ENCODE data around the gene DPH6. TPM values are rescaled to one million over a fixed set of nuclear protein-coding genes. Genes with fewer than 3 reads are reported as not detected.
"Not testable (repeated sequence)": the region's sequence is repeated elsewhere in the genome, so short reads cannot be mapped to it uniquely, and the experiment has no call there.

The DPH6 gene
- total RNA-seq, 1 experiment from 2014 or later, result 22.1 TPM

GRCh38 chr15:35430301-35430700 is 115.7 kb downstream of the DPH6 start:
- Histone ChIP-seq H3K4me1 (replicated peaks) (peaks cover 9% of the 10 kb centered on the region; the same call in 1 of the 2 replicates), H3K36me3 (no peaks in the 10 kb centered on the region), H3K27me3 (replicated peaks) (no peaks in the 10 kb centered on the region), H3K4me3 (no peak overlapping the region), H3K27ac (no peak overlapping the region), H3K9me3 (replicated peaks) (no peaks in the 10 kb centered on the region)
- no peak for DNase-seq (ENCODE audit: low read depth in 1 of 2, low spot score in 2 of 2)

GRCh38 chr15:35427496-35427895 is 118.5 kb downstream of the DPH6 start:
- Histone ChIP-seq H3K4me3 (no peak overlapping the region), H3K27me3 (replicated peaks) (no peaks in the 10 kb centered on the region), H3K36me3 (no peaks in the 10 kb centered on the region), H3K27ac (no peak overlapping the region; the same call in 1 of the 2 replicates), H3K4me1 (replicated peaks) (peaks cover 9% of the 10 kb centered on the region; the same call in 1 of the 2 replicates), H3K9me3 (replicated peaks) (no peaks in the 10 kb centered on the region)
- DNase-seq (ENCODE audit: low read depth in 1 of 2, low spot score in 2 of 2), result no peak

GRCh38 chr15:35427091-35427490 is 118.9 kb downstream of the DPH6 start:
- H3K27ac ChIP-seq, result peak overlapping the region; percentile 47
- peaks cover 9% of the 10 kb centered on the region; the same call in 1 of the 2 replicates for H3K4me1 ChIP-seq (replicated peaks)
- no peaks in the 10 kb centered on the region for H3K9me3 ChIP-seq (replicated peaks)
- H3K27me3 ChIP-seq (replicated peaks), result no peaks in the 10 kb centered on the region
- H3K36me3 ChIP-seq, result no peaks in the 10 kb centered on the region
- peak in 1 of 2 experiments; percentile 38 for DNase-seq (ENCODE audit: low read depth in 1 of 2, low spot score in 2 of 2)
- no peak overlapping the region for H3K4me3 ChIP-seq

GRCh38 chr15:35410775-35411174 is 135.2 kb downstream of the DPH6 start:
- Histone ChIP-seq H3K9me3 (replicated peaks) (no peaks in the 10 kb centered on the region), H3K4me1 (replicated peaks) (no peaks in the 10 kb centered on the region), H3K36me3 (no peaks in the 10 kb centered on the region), H3K27ac (no peak overlapping the region), H3K4me3 (no peak overlapping the region), H3K27me3 (replicated peaks) (no peaks in the 10 kb centered on the region)
- no peak for DNase-seq (ENCODE audit: low read depth in 1 of 2, low spot score in 2 of 2)

GRCh38 chr15:35399901-35400300 is 146.1 kb downstream of the DPH6 start:
- no peaks in the 10 kb centered on the region for H3K36me3 ChIP-seq
- no peaks in the 10 kb centered on the region for H3K4me1 ChIP-seq (replicated peaks)
- no peak overlapping the region for H3K4me3 ChIP-seq
- no peak for DNase-seq (ENCODE audit: low read depth in 1 of 2, low spot score in 2 of 2)
- H3K27ac ChIP-seq, result no peak overlapping the region
- H3K27me3 ChIP-seq (replicated peaks), result no peaks in the 10 kb centered on the region
- no peaks in the 10 kb centered on the region for H3K9me3 ChIP-seq (replicated peaks)

GRCh38 chr15:35397027-35397426 is 148.9 kb downstream of the DPH6 start:
- Histone ChIP-seq H3K9me3 (replicated peaks) (no peaks in the 10 kb centered on the region), H3K36me3 (no peaks in the 10 kb centered on the region), H3K4me3 (no peak overlapping the region), H3K27ac (no peak overlapping the region), H3K4me1 (replicated peaks) (peaks cover 11% of the 10 kb centered on the region), H3K27me3 (replicated peaks) (no peaks in the 10 kb centered on the region)
- DNase-seq (ENCODE audit: low read depth in 1 of 2, low spot score in 2 of 2), result no peak

- Histone ChIP-seq H3K9me3 (replicated peaks) (no peaks in the 10 kb centered on the region), H3K4me3 (no peak overlapping the region), H3K4me1 (replicated peaks) (peaks cover 11% of the 10 kb centered on the region), H3K27me3 (replicated peaks) (no peaks in the 10 kb centered on the region), H3K27ac (no peak overlapping the region), H3K36me3 (no peaks in the 10 kb centered on the region)
- no peak for DNase-seq (ENCODE audit: low read depth in 1 of 2, low spot score in 2 of 2)
These were observed 151.5 kb downstream of the DPH6 start for GRCh38 chr15:35394416-35394815.

GRCh38 chr15:35393398-35393797 is 152.6 kb downstream of the DPH6 start:
- Histone ChIP-seq H3K27me3 (replicated peaks) (no peaks in the 10 kb centered on the region), H3K27ac (no peak overlapping the region), H3K4me1 (replicated peaks) (peaks cover 11% of the 10 kb centered on the region), H3K4me3 (no peak overlapping the region), H3K36me3 (no peaks in the 10 kb centered on the region), H3K9me3 (replicated peaks) (no peaks in the 10 kb centered on the region)
- peak in 1 of 2 experiments; percentile 7 for DNase-seq (ENCODE audit: low read depth in 1 of 2, low spot score in 2 of 2)

GRCh38 chr15:35391408-35391984 is 154.5 kb downstream of the DPH6 start:
- not testable (repeated sequence) for H3K27ac ChIP-seq; H3K9me3 ChIP-seq (replicated peaks); DNase-seq (ENCODE audit: low read depth in 1 of 2, low spot score in 2 of 2); H3K27me3 ChIP-seq (replicated peaks); H3K36me3 ChIP-seq; H3K4me3 ChIP-seq
- peaks cover 11% of the 10 kb centered on the region for H3K4me1 ChIP-seq (replicated peaks)

- Histone ChIP-seq H3K9me3 (replicated peaks) (no peaks in the 10 kb centered on the region), H3K4me1 (replicated peaks) (no peaks in the 10 kb centered on the region), H3K27me3 (replicated peaks) (no peaks in the 10 kb centered on the region), H3K27ac (no peak overlapping the region), H3K4me3 (no peak overlapping the region), H3K36me3 (no peaks in the 10 kb centered on the region)
- no peak for DNase-seq (ENCODE audit: low read depth in 1 of 2, low spot score in 2 of 2)
These were observed 162.5 kb downstream of the DPH6 start for GRCh38 chr15:35383506-35383905.

- no peaks in the 10 kb centered on the region for H3K9me3 ChIP-seq (replicated peaks)
- H3K4me1 ChIP-seq (replicated peaks), result no peaks in the 10 kb centered on the region
- H3K27ac ChIP-seq, result no peak overlapping the region
- H3K27me3 ChIP-seq (replicated peaks), result no peaks in the 10 kb centered on the region
- no peak for DNase-seq (ENCODE audit: low read depth in 1 of 2, low spot score in 2 of 2)
- H3K4me3 ChIP-seq, result no peak overlapping the region
- H3K36me3 ChIP-seq, result no peaks in the 10 kb centered on the region
These were observed 164.6 kb downstream of the DPH6 start for GRCh38 chr15:35381328-35381727.

GRCh38 chr15:35379972-35380371 is 166.0 kb downstream of the DPH6 start:
- Histone ChIP-seq H3K36me3 (no peaks in the 10 kb centered on the region), H3K4me1 (replicated peaks) (no peaks in the 10 kb centered on the region), H3K9me3 (replicated peaks) (no peaks in the 10 kb centered on the region), H3K27ac (no peak overlapping the region), H3K27me3 (replicated peaks) (no peaks in the 10 kb centered on the region), H3K4me3 (no peak overlapping the region)
- no peak for DNase-seq (ENCODE audit: low read depth in 1 of 2, low spot score in 2 of 2)

GRCh38 chr15:35378454-35378853 is 167.5 kb downstream of the DPH6 start:
- not testable (repeated sequence) for H3K4me3 ChIP-seq; DNase-seq (ENCODE audit: low read depth in 1 of 2, low spot score in 2 of 2); H3K27me3 ChIP-seq (replicated peaks); H3K9me3 ChIP-seq (replicated peaks); H3K4me1 ChIP-seq (replicated peaks); H3K27ac ChIP-seq; H3K36me3 ChIP-seq

- Histone ChIP-seq H3K4me1 (replicated peaks) (no peaks in the 10 kb centered on the region), H3K27me3 (replicated peaks) (no peaks in the 10 kb centered on the region), H3K36me3 (no peaks in the 10 kb centered on the region), H3K27ac (no peak overlapping the region), H3K9me3 (replicated peaks) (no peaks in the 10 kb centered on the region), H3K4me3 (no peak overlapping the region)
- DNase-seq (ENCODE audit: low read depth in 1 of 2, low spot score in 2 of 2), result no peak
These were observed 169.3 kb downstream of the DPH6 start for GRCh38 chr15:35376707-35377106.

GRCh38 chr15:35374661-35375060 is 171.3 kb downstream of the DPH6 start:
- no peaks in the 10 kb centered on the region for H3K4me1 ChIP-seq (replicated peaks)
- DNase-seq (ENCODE audit: low read depth in 1 of 2, low spot score in 2 of 2), result no peak

More at GRCh38 chr15:35374661-35375060, 171.3 kb downstream of the DPH6 start:
- no peaks in the 10 kb centered on the region for H3K9me3 ChIP-seq (replicated peaks)
- H3K36me3 ChIP-seq, result no peaks in the 10 kb centered on the region
- H3K27me3 ChIP-seq (replicated peaks), result no peaks in the 10 kb centered on the region
- H3K4me3 ChIP-seq, result no peak overlapping the region
- H3K27ac ChIP-seq, result no peak overlapping the region
